OCI-LY1 (cell line): Measurements from ENCODE around the gene PSMA3.

Experiments used
- CTCF ChIP-seq: fragments of 200-600 bp; sonication (generic), shearing (Covaris generic); IDR thresholded peaks from 2 replicates; pipeline ENCODE4 v1.5.1; 2017; ENCODE audit warnings: mild to moderate bottlenecking, antibody characterized with exemption, low read length, moderate library complexity, mixed read lengths
- EZH2 ChIP-seq: fragments of 200-600 bp; sonication (generic), shearing (Covaris generic); IDR thresholded peaks from 2 replicates; pipeline ENCODE4 v1.8.0; 2017; ENCODE audit warnings: borderline replicate concordance, mixed run types, mild to moderate bottlenecking, antibody characterized with exemption, low read length, moderate library complexity, mixed read lengths

- no peak for TF ChIP-seq CTCF
- no peak for TF ChIP-seq EZH2
These were observed 52.1 kb downstream of the PSMA3 start for GRCh38 chr14:58296726-58297125.
